MCF 10A (cell line): ENCODE results near the gene MSI2. TPM values are rescaled to one million over a fixed set of nuclear protein-coding genes. Genes with fewer than 3 reads are reported as not detected.
A peak's percentile ranks its signal among the peaks of the same experiment; 100 is the strongest.

Source experiments
- BruUV-seq: library from RNA; stranded (reverse); fragments of 400-500 nt; replicated peaks from 2 replicates; lab custom pipeline; 2021; lab: Mats Ljungman, UMichigan
- CTCF ChIA-PET: fragments of 300-600 bp; sonication (Branson Sonifier 250); formaldehyde crosslinking; extraction: SDS; loops from one replicate; lab custom pipeline; 2021; ENCODE audit warnings: antibody characterized with exemption, inconsistent platforms; lab: Yijun Ruan, JAX
- POLR2A ChIA-PET: fragments of 300-600, 350-650 bp; sonication (Branson Sonifier 250); formaldehyde crosslinking; extraction: SDS; loops from one replicate; lab custom pipeline; 2020; ENCODE audit warnings: antibody characterized with exemption, inconsistent platforms; lab: Yijun Ruan, JAX
- DNase-seq: peaks from one replicate; pipeline ENCODE4 v3.0.0-alpha.2; 2018; ENCODE audit not compliant: unreplicated experiment
- H3K27ac Mint-ChIP-seq: one replicate; pipeline ENCODE4 v1.8.0; 2022; ENCODE audit warnings: mild to moderate bottlenecking, low read depth, mixed read lengths; ENCODE audit not compliant: unreplicated experiment
- H3K27me3 Mint-ChIP-seq: one replicate; pipeline ENCODE4 v1.8.0; 2022; ENCODE audit warnings: mixed read lengths; ENCODE audit not compliant: insufficient read depth, unreplicated experiment
- H3K36me3 Mint-ChIP-seq: one replicate; pipeline ENCODE4 v1.8.0; 2022; ENCODE audit warnings: mild to moderate bottlenecking, moderate library complexity, mixed read lengths; ENCODE audit not compliant: insufficient read depth, unreplicated experiment
- H3K4me1 Mint-ChIP-seq: one replicate; pipeline ENCODE4 v1.8.0; 2022; ENCODE audit warnings: mixed read lengths; ENCODE audit not compliant: insufficient read depth, unreplicated experiment
- H3K4me3 Mint-ChIP-seq: one replicate; pipeline ENCODE4 v1.8.0; 2022; ENCODE audit warnings: mild to moderate bottlenecking, moderate library complexity, mixed read lengths; ENCODE audit not compliant: unreplicated experiment
- H3K9me3 Mint-ChIP-seq: one replicate; pipeline ENCODE4 v1.8.0; 2022; ENCODE audit warnings: mixed read lengths; ENCODE audit not compliant: unreplicated experiment
- CTCF ChIP-seq: fragments of 200-600 bp; IDR thresholded peaks from one replicate; pipeline ENCODE4 v1.8.0; 2022; ENCODE audit warnings: antibody characterized with exemption, mild to moderate bottlenecking; ENCODE audit not compliant: unreplicated experiment
- intact Hi-C: fragments of 100-400 bp; cut with micrococcal nuclease; formaldehyde crosslinking; loops from 2 replicates; pipeline ENCODE4 v1.14.1; 2022
- total RNA-seq: library from RNA; stranded (reverse); gene quantifications from 2 replicates; pipeline ENCODE4 v1.2.3, GENCODE V29; 2022

MSI2 gene
- total RNA-seq, 1 experiment from 2014 or later, result 60.6 TPM

DNA sequence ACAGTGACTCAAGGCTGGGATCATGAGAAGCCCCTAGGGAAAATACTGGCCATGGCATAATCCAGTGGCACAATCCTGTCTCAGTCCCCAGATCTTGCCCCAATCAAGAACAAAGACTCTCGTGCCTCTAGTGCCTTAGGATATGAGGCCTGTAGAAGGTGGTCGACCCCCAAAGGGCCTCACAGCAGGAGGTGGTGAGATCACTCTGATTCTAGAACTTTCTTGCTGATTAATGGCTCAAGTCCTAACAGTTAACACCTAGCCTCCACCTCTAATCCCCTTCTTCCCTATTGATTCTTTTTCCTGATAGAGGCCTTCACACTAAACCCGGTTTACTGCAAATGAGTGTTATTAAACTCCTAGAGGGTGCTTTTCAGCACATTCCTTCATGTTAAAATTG, 312.0 kb downstream of the MSI2 start:
- BruUV-seq, result no TSS peak
- ChIA-PET POLR2A (no interaction called here), CTCF (interaction anchor here (0.5 kb wide), 1 partner anchor 105 kb away, joined by 4 read pairs; no protein-coding TSS in a partner anchor)
- peaks cover 12% of the 10 kb centered on the region for H3K36me3 Mint-ChIP-seq
- no peaks in the 10 kb centered on the region for H3K9me3 Mint-ChIP-seq
- intact Hi-C loops, result no loop called here
- H3K27ac Mint-ChIP-seq, result no peak overlapping the region
- no peak overlapping the region for H3K4me3 Mint-ChIP-seq
- no peak for TF ChIP-seq CTCF
- H3K4me1 Mint-ChIP-seq, result peaks cover 4% of the 10 kb centered on the region
- DNase-seq, result no peak
- H3K27me3 Mint-ChIP-seq, result no peaks in the 10 kb centered on the region

GRCh38 chr17:57569021-57569420, 312.7 kb downstream of the MSI2 start:
- intact Hi-C loops, result no loop called here
- Mint-ChIP-seq H3K4me3 (no peak overlapping the region), H3K9me3 (no peaks in the 10 kb centered on the region), H3K4me1 (peaks cover 10% of the 10 kb centered on the region), H3K27me3 (no peaks in the 10 kb centered on the region), H3K36me3 (peaks cover 12% of the 10 kb centered on the region), H3K27ac (no peak overlapping the region)
- no peak for TF ChIP-seq CTCF
- BruUV-seq, result no TSS peak
- CTCF ChIA-PET, result interaction anchor here (0.7 to 0.8 kb wide), 2 partner anchors 145 to 264 kb away, joined by 3 to 4 read pairs; no protein-coding TSS in a partner anchor
- no peak for DNase-seq
- POLR2A ChIA-PET, result no interaction called here

DNA sequence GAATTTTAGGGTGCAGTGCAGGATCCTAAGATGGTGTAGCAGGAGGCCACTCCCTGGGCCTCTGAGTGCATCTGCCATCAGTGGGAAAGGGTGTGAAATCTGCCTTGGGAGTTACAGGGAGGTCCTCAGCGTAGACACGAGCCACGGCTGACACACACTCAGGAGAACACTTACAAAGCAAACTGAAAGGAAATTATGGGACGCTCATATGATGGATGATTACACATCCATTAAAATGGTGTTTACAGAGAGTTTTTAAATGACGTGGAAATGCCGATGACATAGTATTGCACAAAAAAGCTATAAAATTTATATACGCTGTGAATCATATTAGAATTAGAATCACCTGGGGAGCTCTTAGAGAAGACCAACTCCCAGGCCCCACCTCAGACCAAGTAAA, 313.5 kb downstream of the MSI2 start:
- H3K36me3 Mint-ChIP-seq, result peaks cover 12% of the 10 kb centered on the region
- POLR2A ChIA-PET, result no interaction called here
- no peak for DNase-seq
- no peaks in the 10 kb centered on the region for H3K27me3 Mint-ChIP-seq
- no peak overlapping the region for H3K4me3 Mint-ChIP-seq
- no TSS peak for BruUV-seq
- intact Hi-C loops, result no loop called here
- H3K27ac Mint-ChIP-seq, result no peak overlapping the region
- CTCF ChIA-PET, result interaction anchor here (0.8 kb wide), 1 partner anchor 146 kb away, joined by 3 read pairs; no protein-coding TSS in a partner anchor
- no peaks in the 10 kb centered on the region for H3K9me3 Mint-ChIP-seq
- TF ChIP-seq CTCF, result no peak
- peaks cover 14% of the 10 kb centered on the region for H3K4me1 Mint-ChIP-seq

DNA sequence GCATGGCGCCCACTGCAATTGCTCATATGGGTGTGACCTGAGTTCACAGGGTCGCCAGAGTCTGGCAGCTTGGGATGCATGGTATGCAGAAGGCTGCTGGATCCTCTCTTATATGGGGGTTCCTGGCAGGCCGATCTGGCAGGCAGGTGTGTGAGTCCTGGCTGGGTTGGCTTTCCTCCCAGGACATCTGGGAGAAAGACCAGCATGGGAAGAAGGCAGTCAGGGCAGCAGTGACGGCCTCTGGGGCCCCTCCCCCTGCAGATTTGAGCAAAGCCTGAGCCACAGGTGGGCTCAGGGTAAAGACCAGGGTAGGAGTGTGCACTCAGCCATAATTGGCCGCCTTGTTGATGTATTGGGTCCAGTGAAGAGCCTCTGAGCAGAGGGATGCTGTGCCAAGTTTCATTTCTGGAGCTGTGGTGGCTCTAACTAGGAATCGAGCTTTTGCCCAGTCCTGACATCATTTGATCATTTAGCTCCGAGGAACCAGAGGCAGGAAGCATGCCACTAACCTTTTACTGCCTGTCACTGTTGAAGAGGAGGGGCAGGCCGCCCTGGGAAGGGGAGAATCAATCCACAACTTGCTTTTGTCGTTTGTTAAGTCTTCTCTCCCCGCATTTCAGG, 314.5 kb downstream of the MSI2 start:
- intact Hi-C loops, result no loop called here
- DNase-seq, result no peak
- Mint-ChIP-seq H3K27me3 (no peaks in the 10 kb centered on the region), H3K9me3 (no peaks in the 10 kb centered on the region), H3K4me3 (no peak overlapping the region), H3K36me3 (peaks cover 4% of the 10 kb centered on the region), H3K4me1 (peaks cover 14% of the 10 kb centered on the region), H3K27ac (peak overlapping the region; percentile 19)
- no peak for TF ChIP-seq CTCF
- CTCF ChIA-PET, result no interaction called here
- no TSS peak for BruUV-seq
- POLR2A ChIA-PET, result no interaction called here
